ENCODE measurements around the gene CAPN15.

- TF ChIP-seq, protein P1, sequence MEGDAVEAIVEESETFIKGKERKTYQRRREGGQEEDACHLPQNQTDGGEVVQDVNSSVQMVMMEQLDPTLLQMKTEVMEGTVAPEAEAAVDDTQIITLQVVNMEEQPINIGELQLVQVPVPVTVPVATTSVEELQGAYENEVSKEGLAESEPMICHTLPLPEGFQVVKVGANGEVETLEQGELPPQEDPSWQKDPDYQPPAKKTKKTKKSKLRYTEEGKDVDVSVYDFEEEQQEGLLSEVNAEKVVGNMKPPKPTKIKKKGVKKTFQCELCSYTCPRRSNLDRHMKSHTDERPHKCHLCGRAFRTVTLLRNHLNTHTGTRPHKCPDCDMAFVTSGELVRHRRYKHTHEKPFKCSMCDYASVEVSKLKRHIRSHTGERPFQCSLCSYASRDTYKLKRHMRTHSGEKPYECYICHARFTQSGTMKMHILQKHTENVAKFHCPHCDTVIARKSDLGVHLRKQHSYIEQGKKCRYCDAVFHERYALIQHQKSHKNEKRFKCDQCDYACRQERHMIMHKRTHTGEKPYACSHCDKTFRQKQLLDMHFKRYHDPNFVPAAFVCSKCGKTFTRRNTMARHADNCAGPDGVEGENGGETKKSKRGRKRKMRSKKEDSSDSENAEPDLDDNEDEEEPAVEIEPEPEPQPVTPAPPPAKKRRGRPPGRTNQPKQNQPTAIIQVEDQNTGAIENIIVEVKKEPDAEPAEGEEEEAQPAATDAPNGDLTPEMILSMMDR (IDR thresholded peaks at IDR 0.05): no peak
- no peak for TF ChIP-seq POLR2A (IDR thresholded peaks at IDR 0.05)
These were observed 61.1 kb downstream of the CAPN15 start for GRCh38 chr16:588639-588888.

Data from gastroesophageal sphincter (tissue), 3 donors.